Heart right ventricle (tissue), 16 donors: ENCODE measurements around the gene RAB10. TPM values are rescaled to one million over a fixed set of nuclear protein-coding genes. Genes with fewer than 3 reads are reported as not detected.
A peak's percentile ranks its signal among the peaks of the same experiment; 100 is the strongest.
"Not testable (repeated sequence)": the region's sequence is repeated elsewhere in the genome, so short reads cannot be mapped to it uniquely, and the experiment has no call there.

Experiments used
- ATAC-seq, 8 donors: fragments of 200-7000 bp; cut with Tn5 transposase; one replicate each; pipeline ENCODE4 v1.9.1; 2020; ENCODE audit warnings: mild to moderate bottlenecking in 8 of 8, moderate library complexity in 8 of 8, moderate number of reproducible peaks in 1 of 8
- DNase-seq, 2 donors: peaks; one replicate each; pipeline ENCODE4 v3.0.0-alpha.2; 2020
- H3K27ac ChIP-seq, 10 donors: fragments of 200-600 bp; sonication (generic) in 2 of 10; one replicate each; pipeline versions ENCODE4 v1.5.0 to v1.8.0; 2020 to 2022; ENCODE audit warnings: mild to moderate bottlenecking in 3 of 10
- H3K27me3 ChIP-seq, 7 donors: fragments of 200-600 bp; one replicate each; pipeline ENCODE4 v1.8.0; 2021 to 2022; ENCODE audit warnings: mild to moderate bottlenecking in 2 of 7
- H3K36me3 ChIP-seq, 9 donors: fragments of 200-600 bp; sonication (generic) in 1 of 9; one replicate each; pipeline versions ENCODE4 v1.5.0 to v1.8.0; 2020 to 2022; ENCODE audit warnings: mild to moderate bottlenecking in 2 of 9
- H3K4me1 ChIP-seq, 9 donors: fragments of 200-600 bp; sonication (generic) in 1 of 9; one replicate each; pipeline versions ENCODE4 v1.5.0 to v1.8.0; 2020 to 2022; ENCODE audit warnings: mild to moderate bottlenecking in 4 of 9
- H3K4me3 ChIP-seq, 10 donors: fragments of 200-600 bp; sonication (generic) in 2 of 10; one replicate each; pipeline versions ENCODE4 v1.5.0 to v1.8.0; 2020 to 2022; ENCODE audit warnings: mild to moderate bottlenecking in 7 of 10, moderate library complexity in 2 of 10
- H3K9me3 ChIP-seq, 11 donors: fragments of 200-600 bp in 10 of 11; sonication (generic) in 2 of 11; one replicate each; pipeline versions ENCODE4 v1.5.0 to v1.8.0; 2013 to 2022; ENCODE audit warnings: mild to moderate bottlenecking in 2 of 11, control low read depth in 1 of 11, moderate library complexity in 1 of 11
- WGBS, 2 donors: extraction: QIAGEN DNeasy Blood & Tissue Kit; methylation state at CpG; one replicate each; pipeline ENCODE4 v1.1.7; 2013; ENCODE audit warnings: inconsistent platforms in 1 of 2; 5-methylcytosine and 5-hydroxymethylcytosine counted together
- intact Hi-C, 10 donors: fragments of 100-400 bp; cut with DNase I; formaldehyde crosslinking; loops; one replicate each; pipeline versions ENCODE4 v1.11.1 to v1.14.2; 2022
- polyA plus RNA-seq, 2 donors: library from polyadenylated mRNA; stranded (reverse); fragments of 200-250 nt; gene quantifications; one replicate each; pipeline ENCODE4 v1.2.3, GENCODE V29; 2013
- total RNA-seq, 10 donors: library from RNA; stranded (reverse); fragmentation: NEBNext Ultra II Directional in 3 of 10; extraction: Animal tissue kit (Norgen Biotek cat#: 25700) in 3 of 10; gene quantifications; one replicate each; pipeline versions ENCODE4 v1.2.1 to v1.2.4, GENCODE V29; 2021 to 2023
- TF ChIP-seq, protein P1 (sequence below), 9 donors: fragments of 200-600 bp; sonication (generic) in 2 of 9; IDR thresholded peaks; one replicate each; pipeline versions ENCODE4 v1.5.0 to v1.8.0; 2021 to 2022; ENCODE audit warnings: antibody characterized with exemption in 9 of 9, mild to moderate bottlenecking in 5 of 9, moderate library complexity in 1 of 9
- donor health status: Arrhythmogenic right ventricular cardiomyopathy.
- donor health status: ischemic (EF 13 %, LVEDD 7.1; RV severe dilation, severe dysfunction).
- donor health status: healthy with polysubstance abuse.
- donor health status: DM: no; HTN: yes; CAD: no.
- donor health status: DM: no; HTN: no; CAD: no.
- donor health status: ischemic (EF 25% LVEDD 6.9; RV normal size, moderate dysfunction).
- donor health status: ischemic (EF 25% LVEDD 5.7; RV mildly dilated, moderate dysfunction).
- donor health status: healthy.
- donor health status: DM: yes; HTN: yes; CAD: no.
- donor health status: Ischemic cardiomyopathy.
- donor health status: ischemic (EF 35%, LVEDD 5.7; RV mildly dilated, moderate dysfunction).
- donor health status: nonischemic (EF 11% LVEDD 7.7; RV severe dilation, severe dysfunction).
- donor health status: DM: yes; HTN: yes; CAD: no.
- donor health status: PGD.
- donor health status: ischemic (EF 29% LVEDD 5.4; RV normal size, mild dysfunction).
- donor health status: nonischemic (EF 23%, LVEDD 6.1; RV moderate dilation, normal function).

RAB10 gene
- total and polyA plus RNA-seq, 12 donors, result 32.2 to 110 (median 94.2) TPM

DNA sequence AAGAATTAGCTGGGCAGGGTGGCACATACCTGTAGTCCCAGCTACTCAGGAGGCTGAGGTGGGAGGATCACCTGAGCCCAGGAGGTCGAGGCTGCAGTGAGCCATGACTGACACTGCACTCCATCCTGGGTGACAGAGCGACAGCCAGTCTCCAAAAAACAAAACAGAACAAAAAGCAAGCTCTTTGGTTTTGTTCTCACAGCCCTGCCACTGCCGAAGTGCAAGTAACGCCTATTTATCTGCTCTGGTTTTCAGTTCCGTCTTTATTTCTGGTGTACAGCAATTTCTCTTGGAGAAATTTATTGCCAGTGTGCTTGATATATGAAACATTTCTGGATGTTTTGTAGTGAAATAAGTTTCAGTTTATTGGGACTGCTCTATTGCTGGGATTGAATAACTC, 61.9 kb downstream of the RAB10 start:
- ATAC-seq (no peak), DNase-seq (no peak)
- H3K36me3 ChIP-seq, result peaks cover 0 to 57% (median under 1%) of the 10 kb centered on the region in 9 donors
- H3K9me3 ChIP-seq, result no peaks in the 10 kb centered on the region
- TF ChIP-seq, protein P1, sequence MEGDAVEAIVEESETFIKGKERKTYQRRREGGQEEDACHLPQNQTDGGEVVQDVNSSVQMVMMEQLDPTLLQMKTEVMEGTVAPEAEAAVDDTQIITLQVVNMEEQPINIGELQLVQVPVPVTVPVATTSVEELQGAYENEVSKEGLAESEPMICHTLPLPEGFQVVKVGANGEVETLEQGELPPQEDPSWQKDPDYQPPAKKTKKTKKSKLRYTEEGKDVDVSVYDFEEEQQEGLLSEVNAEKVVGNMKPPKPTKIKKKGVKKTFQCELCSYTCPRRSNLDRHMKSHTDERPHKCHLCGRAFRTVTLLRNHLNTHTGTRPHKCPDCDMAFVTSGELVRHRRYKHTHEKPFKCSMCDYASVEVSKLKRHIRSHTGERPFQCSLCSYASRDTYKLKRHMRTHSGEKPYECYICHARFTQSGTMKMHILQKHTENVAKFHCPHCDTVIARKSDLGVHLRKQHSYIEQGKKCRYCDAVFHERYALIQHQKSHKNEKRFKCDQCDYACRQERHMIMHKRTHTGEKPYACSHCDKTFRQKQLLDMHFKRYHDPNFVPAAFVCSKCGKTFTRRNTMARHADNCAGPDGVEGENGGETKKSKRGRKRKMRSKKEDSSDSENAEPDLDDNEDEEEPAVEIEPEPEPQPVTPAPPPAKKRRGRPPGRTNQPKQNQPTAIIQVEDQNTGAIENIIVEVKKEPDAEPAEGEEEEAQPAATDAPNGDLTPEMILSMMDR (IDR thresholded peaks at IDR 0.05), result no peak
- intact Hi-C loops, result loop anchor here in 1 of 10 donors (5.0 kb wide), 1 partner anchor 47 kb away; no protein-coding TSS in a partner anchor
- H3K27me3 ChIP-seq, result no peaks in the 10 kb centered on the region
- H3K4me3 ChIP-seq, result no peak overlapping the region
- WGBS, 2 donors, result 91 to 93% methylated on average over 5 of the region's 5 CpGs
- H3K4me1 ChIP-seq, result peaks cover 0 to 36% (median 24%) of the 10 kb centered on the region in 9 donors
- H3K27ac ChIP-seq, result no peak overlapping the region

GRCh38 chr2:26099933-26100332, 66.0 kb downstream of the RAB10 start:
- TF ChIP-seq, protein P1 (IDR thresholded peaks at IDR 0.05), result no peak
- intact Hi-C loops, result loop anchor here in 1 of 10 donors (5.0 kb wide), 1 partner anchor 42 kb away; no protein-coding TSS in a partner anchor

GRCh38 chr2:26100384-26100783, 66.5 kb downstream of the RAB10 start:
- ATAC-seq, result peak in 6 of 8 donors; percentile 45 to 92 (median 78)
- WGBS, 2 donors, result 42 to 51% methylated on average over 1 of the region's 1 CpG

More at GRCh38 chr2:26099933-26100332, 66.0 kb downstream of the RAB10 start:
- Histone ChIP-seq H3K4me1 (peaks cover 0 to 41% (median 29%) of the 10 kb centered on the region in 9 donors), H3K27me3 (no peaks in the 10 kb centered on the region), H3K36me3 (peaks cover 0 to 62% (median 4%) of the 10 kb centered on the region in 9 donors), H3K4me3 (no peak overlapping the region), H3K9me3 (peaks cover 0 to 12% (median 0%) of the 10 kb centered on the region in 11 donors), H3K27ac (peak overlapping the region in 7 of 10 donors; percentile 8 to 68 (median 54))
- 62 to 63% methylated on average over 1 of the region's 1 CpG for WGBS, 2 donors
- peak; percentile 45 to 88 (median 66) for ATAC-seq
- DNase-seq, result no peak

DNA sequence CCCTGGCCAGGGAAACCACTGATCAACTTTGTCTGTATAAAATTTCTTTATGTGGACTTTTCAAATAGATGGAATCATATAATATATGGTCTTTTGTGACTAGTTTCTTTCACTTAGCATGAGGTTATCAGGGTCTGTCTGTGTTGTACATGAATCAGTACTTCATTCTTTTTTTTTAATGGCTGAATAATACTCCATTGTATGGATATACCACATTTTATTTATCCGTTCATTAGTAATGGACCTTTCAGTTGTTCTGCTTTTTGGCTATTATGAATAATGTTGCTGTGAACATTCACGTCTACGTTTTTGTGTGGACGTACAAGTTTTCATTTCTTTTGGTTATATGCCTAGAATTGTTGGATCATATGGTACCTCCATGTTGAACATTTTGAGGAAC, 69.9 kb downstream of the RAB10 start:
- ATAC-seq, result no peak
- intact Hi-C loops, result no loop called here
- 95 to 97% methylated on average over 4 of the region's 4 CpGs for WGBS, 2 donors
- H3K27me3 ChIP-seq, result no peaks in the 10 kb centered on the region
- H3K9me3 ChIP-seq, result peaks cover 0 to 12% (median 0%) of the 10 kb centered on the region in 11 donors
- TF ChIP-seq, protein P1 (IDR thresholded peaks at IDR 0.05), result no peak
- H3K4me1 ChIP-seq, result peaks cover 0 to 40% (median 27%) of the 10 kb centered on the region in 9 donors
- no peak overlapping the region for H3K4me3 ChIP-seq
- DNase-seq, result no peak
- H3K36me3 ChIP-seq, result peaks cover 0 to 45% (median 4%) of the 10 kb centered on the region in 9 donors
- no peak overlapping the region for H3K27ac ChIP-seq

More at GRCh38 chr2:26100384-26100783, 66.5 kb downstream of the RAB10 start:
- intact Hi-C loops, result no loop called here
- no peak overlapping the region for H3K4me3 ChIP-seq
- H3K27me3 ChIP-seq, result no peaks in the 10 kb centered on the region
- H3K27ac ChIP-seq, result peak overlapping the region in 7 of 10 donors; percentile 8 to 68 (median 54)
- DNase-seq, result no peak
- peaks cover 0 to 60% (median 4%) of the 10 kb centered on the region in 9 donors for H3K36me3 ChIP-seq
- peaks cover 0 to 12% (median 0%) of the 10 kb centered on the region in 11 donors for H3K9me3 ChIP-seq
- TF ChIP-seq, protein P1 (IDR thresholded peaks at IDR 0.05), result no peak
- peaks cover 0 to 41% (median 29%) of the 10 kb centered on the region in 9 donors for H3K4me1 ChIP-seq

GRCh38 chr2:26108701-26109100, 74.8 kb downstream of the RAB10 start:
- H3K9me3 ChIP-seq, H3K27ac ChIP-seq, H3K27me3 ChIP-seq, H3K4me3 ChIP-seq, intact Hi-C loops, DNase-seq, ATAC-seq: not testable (repeated sequence)
- Histone ChIP-seq H3K4me1 (peaks cover 0 to 22% (median 6%) of the 10 kb centered on the region in 9 donors), H3K36me3 (peaks cover 0 to 56% (median 3%) of the 10 kb centered on the region in 9 donors)
- WGBS, 2 donors, result 97 to 98% methylated on average over 6 of the region's 6 CpGs
